ENCODE data around the gene FOXI2. TPM values are rescaled to one million over a fixed set of nuclear protein-coding genes. Genes with fewer than 3 reads are reported as not detected.

Gene FOXI2
- total RNA-seq, 4 donors from 2014 or later, result 0.07 TPM; not detected in 3

DNA sequence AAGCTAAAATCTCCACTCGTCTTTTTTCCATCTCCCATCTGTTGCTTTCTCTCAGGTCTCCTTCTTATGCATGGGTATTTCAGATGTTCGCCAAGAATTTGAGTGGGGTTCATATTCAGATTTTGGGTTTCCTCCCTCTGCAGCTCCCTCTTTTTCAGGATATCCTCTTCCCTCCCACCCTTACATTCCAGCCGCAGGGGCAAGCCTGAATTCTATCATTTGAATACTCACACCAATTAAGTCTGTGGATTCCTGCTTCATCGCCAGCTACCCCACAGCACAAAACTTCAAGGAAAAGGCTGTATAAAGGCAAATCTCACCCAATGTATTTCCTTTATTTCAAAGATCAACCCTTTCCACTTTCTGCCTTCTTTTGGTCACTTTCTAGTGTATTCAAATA is 41.6 kb upstream of the FOXI2 start:
- in situ Hi-C loops (cut with MboI; ENCODE audit: low sequenced_read_pairs in 4 of 4), result no loop called here
- H3K9me3 ChIP-seq, result no peaks in the 10 kb centered on the region
- no peaks in the 10 kb centered on the region for H3K27me3 ChIP-seq
- no peaks in the 10 kb centered on the region for H3K4me1 ChIP-seq
- intact Hi-C loops (cut with DNase I; ENCODE audit: low total_unique reads), result no loop called here
- ATAC-seq (no peak), DNase-seq (no peak)
- no peaks in the 10 kb centered on the region for H3K36me3 ChIP-seq
- no peak for TF ChIP-seq POLR2A (IDR thresholded peaks at IDR 0.05)
- no peak for TF ChIP-seq CTCF (IDR thresholded peaks at IDR 0.05 in 4 of 5, conservative IDR thresholded peaks at IDR 0.05 in 1 of 5)
- no peak overlapping the region for H3K4me3 ChIP-seq
- H3K27ac ChIP-seq, result no peak overlapping the region

DNA sequence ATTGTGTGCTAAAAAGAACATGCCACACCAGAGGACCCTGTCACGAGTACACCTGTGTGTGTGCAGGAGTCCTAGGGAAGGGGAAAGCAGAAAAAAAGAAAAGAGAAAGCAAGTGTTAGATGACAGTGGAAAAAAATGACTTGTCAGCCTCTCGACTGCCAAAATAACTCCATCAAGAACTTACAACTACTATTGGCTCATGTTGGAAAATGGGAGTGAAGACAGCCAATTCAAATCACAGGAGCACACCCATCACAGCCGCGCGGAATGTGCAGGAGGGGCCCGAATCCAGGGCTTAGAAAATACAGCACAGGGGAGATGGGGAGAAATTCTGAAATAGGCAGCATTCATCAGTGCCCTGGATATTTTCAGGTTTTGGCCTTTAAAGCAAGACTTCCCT is 38.1 kb upstream of the FOXI2 start:
- in situ Hi-C loops (cut with MboI; ENCODE audit: low sequenced_read_pairs in 4 of 4), result no loop called here

GRCh38 chr10:127699311-127699710 is 37.7 kb upstream of the FOXI2 start:
- ATAC-seq, result no peak

More for the DNA sequence above, 38.1 kb upstream of the FOXI2 start:
- no peak for DNase-seq
- ATAC-seq, result no peak
- TF ChIP-seq POLR2A (IDR thresholded peaks at IDR 0.05) (no peak), CTCF (IDR thresholded peaks at IDR 0.05 in 4 of 5, conservative IDR thresholded peaks at IDR 0.05 in 1 of 5) (no peak)
- Histone ChIP-seq H3K4me3 (no peak overlapping the region), H3K36me3 (no peaks in the 10 kb centered on the region), H3K4me1 (no peaks in the 10 kb centered on the region), H3K27me3 (no peaks in the 10 kb centered on the region), H3K9me3 (no peaks in the 10 kb centered on the region), H3K27ac (no peak overlapping the region)
- intact Hi-C loops (cut with DNase I; ENCODE audit: low total_unique reads), result no loop called here

DNA sequence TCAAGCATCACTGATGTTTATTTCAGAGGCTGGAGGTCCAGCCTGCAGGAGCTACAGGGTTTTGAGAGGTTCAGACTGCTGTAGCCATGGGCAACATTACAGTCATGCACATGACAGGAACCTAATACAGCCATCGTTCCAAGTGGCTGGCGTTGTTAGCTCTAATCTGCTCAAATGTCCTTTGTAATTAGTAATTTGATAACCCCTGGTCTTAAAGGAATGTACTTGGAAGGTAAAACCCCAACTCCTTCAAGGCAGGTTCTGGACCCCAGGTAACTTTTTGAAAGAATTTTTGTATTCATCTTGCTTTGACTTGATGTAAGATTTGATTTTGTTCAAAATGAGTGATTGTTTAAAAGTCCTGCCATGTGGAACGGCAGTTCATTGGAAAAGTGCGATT is 34.7 kb upstream of the FOXI2 start:
- TF ChIP-seq POLR2A (IDR thresholded peaks at IDR 0.05), result no peak
- TF ChIP-seq CTCF (IDR thresholded peaks at IDR 0.05 in 4 of 5, conservative IDR thresholded peaks at IDR 0.05 in 1 of 5), result no peak
- H3K4me1 ChIP-seq, result no peaks in the 10 kb centered on the region
- DNase-seq (no peak), ATAC-seq (no peak)
- no peak overlapping the region for H3K4me3 ChIP-seq
- in situ Hi-C loops (cut with MboI; ENCODE audit: low sequenced_read_pairs in 4 of 4) (no loop called here), intact Hi-C loops (cut with DNase I; ENCODE audit: low total_unique reads) (no loop called here)
- H3K27ac ChIP-seq, result no peak overlapping the region
- no peaks in the 10 kb centered on the region for H3K36me3 ChIP-seq
- H3K27me3 ChIP-seq, result no peaks in the 10 kb centered on the region
- H3K9me3 ChIP-seq, result no peaks in the 10 kb centered on the region

More at GRCh38 chr10:127699311-127699710, 37.7 kb upstream of the FOXI2 start:
- no peak for DNase-seq
- Histone ChIP-seq H3K27ac (no peak overlapping the region), H3K9me3 (no peaks in the 10 kb centered on the region), H3K4me1 (no peaks in the 10 kb centered on the region), H3K27me3 (no peaks in the 10 kb centered on the region), H3K4me3 (no peak overlapping the region), H3K36me3 (no peaks in the 10 kb centered on the region)
- in situ Hi-C loops (cut with MboI; ENCODE audit: low sequenced_read_pairs in 4 of 4) (no loop called here), intact Hi-C loops (cut with DNase I; ENCODE audit: low total_unique reads) (no loop called here)
- TF ChIP-seq POLR2A (IDR thresholded peaks at IDR 0.05) (no peak), CTCF (IDR thresholded peaks at IDR 0.05 in 4 of 5, conservative IDR thresholded peaks at IDR 0.05 in 1 of 5) (no peak)

- ATAC-seq, result no peak
- TF ChIP-seq CTCF (IDR thresholded peaks at IDR 0.05 in 4 of 5, conservative IDR thresholded peaks at IDR 0.05 in 1 of 5) (no peak), POLR2A (IDR thresholded peaks at IDR 0.05) (no peak)
- DNase-seq, result no peak
- H3K9me3 ChIP-seq, result no peaks in the 10 kb centered on the region
- no peaks in the 10 kb centered on the region for H3K27me3 ChIP-seq
- no peaks in the 10 kb centered on the region for H3K4me1 ChIP-seq
- H3K36me3 ChIP-seq, result no peaks in the 10 kb centered on the region
- in situ Hi-C loops (cut with MboI; ENCODE audit: low sequenced_read_pairs in 4 of 4) (no loop called here), intact Hi-C loops (cut with DNase I; ENCODE audit: low total_unique reads) (loop anchor here (5.0 kb wide), 1 partner anchor 137 kb away; no protein-coding TSS in a partner anchor)
- H3K27ac ChIP-seq, result no peak overlapping the region
- H3K4me3 ChIP-seq, result no peak overlapping the region
These were observed 21.7 kb upstream of the FOXI2 start for GRCh38 chr10:127715249-127715648.
